GM06990 (cell line): ENCODE data around the gene DUSP12.
A peak's percentile ranks its signal among the peaks of the same experiment; 100 is the strongest.

Source experiments
- DNase-seq: peaks from one replicate; pipeline ENCODE4 v3.0.0-alpha.2; 2011; ENCODE audit not compliant: insufficient read length; ENCODE audit errors: extremely low read depth
- H3K27me3 ChIP-seq: replicated peaks from 2 replicates; pipeline ENCODE4 v1.6.0; 2011; ENCODE audit warnings: low read length; ENCODE audit not compliant: control insufficient read depth, insufficient read depth
- H3K36me3 ChIP-seq: 2 replicates; pipeline ENCODE4 v1.5.1; 2011; ENCODE audit warnings: low read length; ENCODE audit not compliant: control insufficient read depth, insufficient read depth
- H3K4me3 ChIP-seq: replicated peaks from 2 replicates; pipeline ENCODE4 v1.5.1; 2011; ENCODE audit warnings: low read depth, mild to moderate bottlenecking, control low read depth, low read length
- CTCF ChIP-seq: IDR thresholded peaks from 2 replicates; pipeline ENCODE4 v1.5.1; 2011; ENCODE audit warnings: low read length, control low read depth, mild to moderate bottlenecking, inconsistent platforms; ENCODE audit not compliant: insufficient read depth, poor library complexity, severe bottlenecking

DUSP12 gene

GRCh38 chr1:161707503-161707902 is 42.1 kb upstream of the DUSP12 start:
- DNase-seq, result no peak
- TF ChIP-seq CTCF, result no peak
- H3K36me3 ChIP-seq, result peaks cover 19% of the 10 kb centered on the region
- H3K4me3 ChIP-seq, result peak overlapping the region; percentile 70
- no peaks in the 10 kb centered on the region for H3K27me3 ChIP-seq

- no peak for DNase-seq
- H3K27me3 ChIP-seq, result no peaks in the 10 kb centered on the region
- peak overlapping the region; percentile 70 for H3K4me3 ChIP-seq
- TF ChIP-seq CTCF, result no peak
- H3K36me3 ChIP-seq, result peaks cover 22% of the 10 kb centered on the region
These were observed 40.2 kb upstream of the DUSP12 start for GRCh38 chr1:161709373-161709772.

- peaks cover 22% of the 10 kb centered on the region for H3K36me3 ChIP-seq
- no peaks in the 10 kb centered on the region for H3K27me3 ChIP-seq
- no peak for DNase-seq
- H3K4me3 ChIP-seq, result no peak overlapping the region
- no peak for TF ChIP-seq CTCF
These were observed 39.0 kb upstream of the DUSP12 start for GRCh38 chr1:161710560-161710959.

- DNase-seq, result peak; percentile 44
These were observed 30.8 kb upstream of the DUSP12 start for GRCh38 chr1:161718559-161719324.

GRCh38 chr1:161719325-161719611 is 30.3 kb upstream of the DUSP12 start:
- no peak for TF ChIP-seq CTCF
- no peaks in the 10 kb centered on the region for H3K36me3 ChIP-seq
- no peak for DNase-seq
- H3K27me3 ChIP-seq, result no peaks in the 10 kb centered on the region
- no peak overlapping the region for H3K4me3 ChIP-seq

More at GRCh38 chr1:161718559-161719324, 30.8 kb upstream of the DUSP12 start:
- TF ChIP-seq CTCF, result no peak
- H3K27me3 ChIP-seq, result no peaks in the 10 kb centered on the region
- no peaks in the 10 kb centered on the region for H3K36me3 ChIP-seq
- no peak overlapping the region for H3K4me3 ChIP-seq

GRCh38 chr1:161720422-161720821 is 29.2 kb upstream of the DUSP12 start:
- DNase-seq, result no peak
- no peaks in the 10 kb centered on the region for H3K36me3 ChIP-seq
- no peak overlapping the region for H3K4me3 ChIP-seq
- no peak for TF ChIP-seq CTCF
- H3K27me3 ChIP-seq, result no peaks in the 10 kb centered on the region
